Hindlimb muscle (tissue), 1 donor: ENCODE results near the gene RIN3. TPM values are rescaled to one million over a fixed set of nuclear protein-coding genes. Genes with fewer than 3 reads are reported as not detected.

ENCODE experiments used
- DNase-seq: peaks from one replicate; pipeline ENCODE4 v3.0.0-alpha.2; 2013
- polyA plus RNA-seq: library from polyadenylated mRNA; unstranded; fragments of 120-200 nt; gene quantifications from one replicate; pipeline ENCODE4 v1.2.1, GENCODE V29; 2013; ENCODE audit not compliant: insufficient read length

Gene RIN3
- polyA plus RNA-seq: 16.7 TPM

GRCh38 chr14:92513204-92513965 is at the start of gene RIN3:
Gene RIN3, plus strand, starts transcription at chr14:92513781. Its CDS starts 152 bp downstream, at chr14:92513933.
- peak; percentile 66 for DNase-seq

GRCh38 chr14:92464156-92464555 is 49.4 kb upstream of the RIN3 start:
- DNase-seq: no peak

- no peak for DNase-seq
Measured at GRCh38 chr14:92464716-92465115, 48.9 kb upstream of the RIN3 start.

GRCh38 chr14:92465353-92466055 is 48.1 kb upstream of the RIN3 start:
- DNase-seq: no peak

- DNase-seq: no peak
Measured at GRCh38 chr14:92466059-92466458, 47.5 kb upstream of the RIN3 start.

- no peak for DNase-seq
Measured at GRCh38 chr14:92469515-92469914, 44.1 kb upstream of the RIN3 start.

- no peak for DNase-seq
Measured at GRCh38 chr14:92470215-92470614, 43.4 kb upstream of the RIN3 start.

GRCh38 chr14:92470811-92471210 is 42.8 kb upstream of the RIN3 start:
- no peak for DNase-seq

- DNase-seq: no peak
Measured at GRCh38 chr14:92471919-92472318, 41.7 kb upstream of the RIN3 start.

GRCh38 chr14:92472860-92473259 is 40.7 kb upstream of the RIN3 start:
- DNase-seq: no peak

- DNase-seq: no peak
Measured at GRCh38 chr14:92473261-92473968, 40.2 kb upstream of the RIN3 start.

GRCh38 chr14:92473969-92474535 is 39.5 kb upstream of the RIN3 start:
- DNase-seq: no peak

GRCh38 chr14:92475037-92475436 is 38.5 kb upstream of the RIN3 start:
- DNase-seq: no peak

- DNase-seq: no peak
Measured at GRCh38 chr14:92475451-92476187, 38.0 kb upstream of the RIN3 start.

- DNase-seq: no peak
Measured at GRCh38 chr14:92480856-92481255, 32.7 kb upstream of the RIN3 start.

GRCh38 chr14:92481386-92481785 is 32.2 kb upstream of the RIN3 start:
- no peak for DNase-seq

- no peak for DNase-seq
Measured at GRCh38 chr14:92481811-92482555, 31.6 kb upstream of the RIN3 start.

- DNase-seq: no peak
Measured at GRCh38 chr14:92482621-92483319, 30.8 kb upstream of the RIN3 start.

GRCh38 chr14:92484132-92484823 is 29.3 kb upstream of the RIN3 start:
- DNase-seq: no peak

- DNase-seq: no peak
Measured at GRCh38 chr14:92486881-92487280, 26.7 kb upstream of the RIN3 start.
